ENCODE measurements around the gene RBMY1B.
"Not testable (repeated sequence)": the region's sequence is repeated elsewhere in the genome, so short reads cannot be mapped to it uniquely, and the experiment has no call there.

Gene RBMY1B

GRCh38 chrY:21511038-21511437 is at the start of gene RBMY1B:
TSS of gene RBMY1B (plus strand) at chrY:21511338. CDS start at chrY:21513351, 2,013 bp downstream.
- not testable (repeated sequence) for DNase-seq

- not testable (repeated sequence) for DNase-seq
Measured at GRCh38 chrY:21462915-21463314, 48.2 kb upstream of the RBMY1B start.

- DNase-seq = no peak
Measured at GRCh38 chrY:21482967-21483366, 28.2 kb upstream of the RBMY1B start.

DNA sequence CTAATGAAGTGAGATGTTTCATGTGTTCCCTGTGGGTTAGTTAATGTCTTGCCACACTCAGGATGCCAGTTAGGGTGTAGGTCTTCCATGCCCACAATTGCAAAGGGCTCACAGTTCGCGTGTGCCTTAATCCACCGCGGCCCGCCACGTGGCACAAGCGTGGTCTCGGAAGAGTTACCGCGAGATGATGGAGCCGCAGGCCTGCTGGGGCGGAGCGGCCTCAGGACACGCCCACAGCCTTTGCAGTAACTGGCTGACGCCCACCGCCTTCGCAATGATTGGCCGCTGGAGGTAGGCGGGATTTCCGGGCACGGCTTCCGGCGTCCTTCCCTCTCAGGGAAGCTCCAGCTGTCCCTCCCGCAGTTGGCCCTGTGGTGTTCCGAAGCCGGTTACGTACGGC is 23.4 kb downstream of the RBMY1B start, which contains the start of gene RBMY1A1:
Gene RBMY1A1 (plus strand): TSS at position 301 of the 400 bp plus-strand sequence. CDS start 2,013 bp downstream, outside the sequence.
- DNase-seq = not testable (repeated sequence)

DNA sequence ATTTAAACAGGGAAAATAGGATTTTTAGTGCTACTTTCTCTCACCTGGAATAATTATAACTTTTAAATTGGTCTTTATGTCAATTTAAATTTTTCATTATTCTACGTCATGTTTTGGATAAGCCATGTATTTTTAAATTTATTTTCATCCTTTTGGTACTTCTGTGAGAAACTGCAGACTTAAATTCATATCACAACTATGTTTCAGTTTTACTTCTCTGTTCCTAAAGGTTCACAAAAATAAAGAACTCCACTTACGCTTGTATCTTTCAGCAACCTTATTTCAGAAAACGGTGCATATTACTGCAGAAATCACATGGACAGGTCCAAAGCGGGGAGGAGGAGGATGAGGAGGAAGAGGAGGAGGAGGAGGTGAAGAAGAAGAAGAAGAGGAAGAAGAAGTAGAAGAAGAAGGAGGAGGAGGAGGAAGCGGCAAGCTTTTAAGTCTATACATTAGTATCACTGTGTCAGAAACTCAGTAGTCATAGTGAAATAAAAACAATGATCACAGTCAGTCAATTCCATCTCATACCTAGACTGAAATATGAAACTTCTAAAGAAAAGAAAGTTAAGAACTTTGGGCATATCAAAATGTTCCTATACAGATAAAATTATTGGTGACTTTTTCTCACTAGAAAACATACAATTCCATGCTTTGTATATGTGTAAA is 48.3 kb downstream of the RBMY1B start:
- DNase-seq = not testable (repeated sequence)

Measured in CD4-positive, alpha-beta T cell treated with Interleukin-4 for 4 hours (primary cell).